ENCODE results near the gene EPSTI1.
"Not testable (repeated sequence)": the region's sequence is repeated elsewhere in the genome, so short reads cannot be mapped to it uniquely, and the experiment has no call there.

Gene EPSTI1

DNA sequence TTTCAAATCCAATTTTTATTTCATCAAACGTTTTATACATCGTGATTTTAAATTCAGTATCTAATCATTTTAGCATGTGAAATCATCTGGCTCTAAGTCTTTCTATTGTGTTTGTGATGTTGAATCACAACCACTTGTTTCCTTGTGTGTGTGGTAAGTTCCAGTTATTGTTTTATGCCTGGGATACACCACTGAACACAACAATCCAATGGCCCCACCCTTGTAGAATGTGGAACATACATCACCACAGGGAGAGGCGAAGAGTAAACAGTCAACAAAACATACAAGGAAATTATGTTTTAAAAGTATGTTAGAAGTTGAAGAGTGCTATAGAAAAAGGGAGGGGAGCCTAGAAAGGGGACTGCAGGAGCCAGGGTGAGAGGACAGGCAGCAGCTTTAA, 100.5 kb downstream of the EPSTI1 start:
- no peak for FAIRE-seq

DNA sequence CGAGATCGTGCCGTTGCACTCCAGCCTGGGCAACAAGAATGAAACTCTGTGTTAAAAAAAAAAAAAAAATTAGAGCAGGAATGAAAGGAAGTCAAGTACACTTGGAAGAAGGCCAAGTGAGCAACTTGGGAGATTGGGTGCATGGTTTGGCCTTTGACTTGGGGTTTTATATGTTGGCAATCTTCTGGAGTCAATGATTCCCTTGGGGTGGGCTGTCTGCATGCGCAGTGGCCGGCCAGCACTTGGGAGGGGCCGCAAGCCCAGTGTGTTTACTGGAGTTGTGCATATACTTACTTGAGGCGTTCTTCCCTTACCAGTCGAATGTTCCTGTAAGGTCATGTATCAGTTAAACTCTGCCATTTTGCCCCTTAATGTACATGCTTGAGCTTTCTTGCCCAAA, 106.7 kb downstream of the EPSTI1 start:
- no peak for FAIRE-seq

DNA sequence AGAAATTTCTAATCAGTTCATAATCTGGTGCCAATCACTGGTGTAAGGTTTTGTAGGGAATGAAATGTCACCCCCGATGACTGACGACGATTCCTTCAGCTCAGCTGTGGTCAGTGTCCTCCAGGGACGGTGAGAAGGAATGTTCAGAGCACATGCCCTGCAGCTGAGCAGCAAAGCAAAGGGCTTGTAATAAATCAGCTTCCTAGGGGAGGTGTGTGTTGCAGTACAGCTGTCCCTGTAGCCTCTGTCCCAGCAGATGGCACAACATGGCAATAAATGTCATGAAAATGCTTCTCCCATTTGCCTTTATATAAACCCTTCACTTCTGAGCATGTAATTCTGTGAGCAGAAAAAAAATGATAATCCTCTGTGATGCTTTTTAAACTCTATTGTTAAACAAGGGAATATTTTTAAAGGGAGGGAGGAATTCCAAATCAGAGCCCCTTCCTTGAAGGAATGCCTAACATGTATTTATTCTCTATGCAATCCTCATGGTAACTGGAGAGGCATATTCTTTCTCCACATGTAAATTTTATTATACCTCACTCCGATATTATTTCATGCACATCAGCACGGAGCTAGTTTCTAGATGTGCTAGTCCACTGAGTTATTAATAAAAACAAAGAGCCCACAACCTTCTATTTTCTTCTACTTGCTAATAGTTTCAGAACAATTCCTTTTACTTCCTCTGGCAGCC, 108.1 kb downstream of the EPSTI1 start:
- FAIRE-seq, result no peak

DNA sequence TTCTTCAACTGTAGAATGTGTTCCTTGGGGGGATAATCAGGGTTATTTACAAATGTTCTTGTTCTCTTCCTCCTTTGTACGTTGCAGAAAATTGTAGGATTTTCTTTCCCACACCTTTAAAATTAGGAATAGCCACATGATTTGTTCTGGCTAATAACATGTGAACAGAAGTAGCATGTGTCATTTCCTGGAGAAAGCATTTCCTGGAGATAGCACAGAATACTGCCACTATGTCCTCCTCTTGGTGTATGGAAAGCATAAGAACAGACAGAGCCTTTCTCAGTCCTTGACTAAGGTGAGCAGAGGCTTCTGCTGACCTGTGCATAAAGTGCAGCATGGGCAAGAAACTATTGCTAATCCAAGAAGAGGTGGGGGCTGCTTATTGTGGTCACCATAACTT, 108.9 kb downstream of the EPSTI1 start:
- no peak for FAIRE-seq

DNA sequence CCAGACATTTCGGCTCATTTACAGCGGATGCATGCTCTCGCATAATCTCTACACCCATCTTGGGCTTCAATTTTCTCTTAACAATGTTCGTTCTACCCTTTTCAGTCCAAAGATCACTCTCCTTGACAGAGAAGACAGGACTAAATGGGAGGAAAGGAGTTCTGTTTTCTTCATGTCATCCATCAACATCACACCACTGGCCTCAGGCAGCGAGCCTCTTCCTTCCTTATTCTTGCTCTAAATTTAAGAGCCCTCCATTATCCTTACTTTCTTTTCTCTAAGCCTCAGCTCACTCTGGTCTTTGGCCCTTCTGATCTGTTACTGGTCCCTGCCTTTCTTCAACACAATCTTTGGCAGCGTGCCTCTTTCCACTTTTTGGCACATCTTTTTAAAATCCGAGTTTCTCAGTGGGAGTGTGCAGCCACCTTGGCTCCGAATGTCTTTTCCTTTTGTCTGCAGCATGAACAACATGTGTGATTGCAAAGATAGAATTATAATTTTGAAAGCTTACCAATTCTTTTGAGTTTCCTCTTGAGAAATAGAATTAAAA, 111.9 kb downstream of the EPSTI1 start:
- FAIRE-seq, result peak; percentile 31

DNA sequence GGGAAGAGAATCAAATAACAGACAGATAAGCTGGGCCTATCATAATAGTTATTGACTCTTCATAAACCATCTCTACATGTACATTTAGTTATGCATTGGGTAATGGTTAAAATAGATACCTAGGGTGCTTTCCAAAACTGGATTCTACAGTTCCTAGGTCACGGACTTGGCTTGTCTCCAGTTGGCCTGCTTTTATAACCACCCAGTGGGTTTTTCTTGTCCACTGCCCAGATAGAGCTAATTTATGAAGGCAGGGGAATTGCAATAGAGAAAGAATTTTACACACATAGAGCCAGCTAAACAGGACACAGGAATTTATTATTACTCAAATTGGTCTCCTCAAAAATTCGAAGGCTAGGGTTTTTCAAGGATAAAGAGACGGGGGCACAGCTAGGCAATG, 113.3 kb downstream of the EPSTI1 start:
- FAIRE-seq, result no peak

DNA sequence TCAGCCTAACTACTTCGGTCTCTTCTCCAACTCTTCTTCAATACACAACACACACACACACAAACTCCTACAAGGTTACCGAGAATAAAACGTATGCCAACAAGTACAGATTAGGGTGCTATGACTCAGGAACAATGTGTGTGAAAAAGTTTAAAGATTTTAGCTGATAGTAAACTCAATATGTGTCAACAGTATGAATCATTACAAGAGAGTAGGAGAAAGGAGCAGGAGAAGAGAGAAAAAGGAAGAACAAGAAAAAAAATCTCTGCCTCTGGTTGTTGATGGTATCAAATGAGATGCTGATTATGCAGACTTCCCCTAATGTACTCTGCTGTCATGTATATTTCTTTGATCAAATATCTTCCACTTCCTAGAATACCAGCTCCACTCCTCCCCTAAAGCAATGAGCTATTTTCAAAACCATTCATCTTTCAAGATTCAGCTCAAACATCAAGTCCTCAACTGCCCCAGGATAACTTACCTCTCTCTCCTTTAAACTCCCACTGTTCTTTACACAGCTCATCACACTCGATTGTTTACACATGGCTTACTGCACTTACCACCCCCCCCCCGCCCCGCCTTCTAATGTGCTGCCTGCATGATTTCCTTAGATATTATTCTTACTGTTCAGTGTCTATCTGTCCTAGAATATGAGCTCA, 115.0 kb downstream of the EPSTI1 start:
- FAIRE-seq, result no peak

DNA sequence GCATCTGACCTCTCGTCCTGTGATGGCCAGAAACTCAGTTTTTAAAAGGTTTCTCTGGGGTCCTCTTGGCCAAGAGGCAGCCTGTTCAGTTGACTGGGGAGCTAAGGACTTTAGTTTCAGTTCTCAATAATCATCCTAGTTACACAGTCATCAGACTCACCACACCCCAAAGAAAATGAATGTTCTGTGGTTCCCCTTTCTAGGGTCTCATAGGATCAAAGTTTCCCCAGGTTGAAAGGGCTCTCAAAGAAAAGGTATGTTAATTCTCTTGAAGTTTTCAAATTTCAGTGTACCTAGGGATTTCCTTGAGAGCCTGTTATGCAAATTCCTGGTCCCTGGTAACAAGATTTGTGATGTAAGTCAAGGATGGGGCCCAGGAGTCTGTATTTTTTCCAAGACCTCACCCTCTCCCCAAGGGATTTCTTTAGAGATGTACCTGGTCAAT, 115.7 kb downstream of the EPSTI1 start:
- no peak for FAIRE-seq

DNA sequence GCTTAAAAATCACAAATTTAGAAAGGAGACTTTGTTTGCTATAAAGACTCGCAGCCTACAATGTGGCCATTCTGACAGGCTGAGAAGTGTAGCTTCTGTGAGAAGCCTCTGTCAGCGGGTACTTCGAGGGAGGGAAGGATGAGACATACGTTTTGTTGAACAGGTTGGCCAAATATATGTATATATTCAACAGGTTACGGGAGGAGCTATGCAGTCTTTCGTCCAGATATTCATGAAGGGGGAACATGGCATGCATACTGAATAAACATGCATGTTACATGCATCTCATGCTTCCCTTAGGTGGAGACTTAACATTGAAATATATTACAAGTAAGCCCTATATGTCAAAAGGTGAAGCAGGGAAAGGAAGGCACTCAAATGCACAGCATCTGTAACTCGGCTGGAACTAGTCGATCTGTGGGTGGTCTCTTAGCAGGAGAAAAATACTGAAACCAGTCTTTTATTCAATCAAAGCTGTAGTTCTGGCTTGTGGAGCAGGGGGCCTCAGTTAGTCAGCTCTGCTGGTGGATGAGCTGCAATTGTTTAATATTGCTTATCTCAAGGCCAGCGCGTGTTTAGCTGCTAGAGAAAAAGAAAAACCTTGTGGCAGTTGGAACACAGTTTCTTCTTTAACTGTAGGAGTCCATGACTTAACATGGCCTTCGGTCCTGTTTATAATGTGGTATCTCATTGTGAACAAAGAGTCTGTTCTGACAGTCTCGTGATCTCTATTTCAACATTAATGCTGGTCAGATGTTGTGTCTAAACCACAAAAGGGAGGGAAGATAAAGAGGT, 116.4 kb downstream of the EPSTI1 start:
- FAIRE-seq, result peak; percentile 68

DNA sequence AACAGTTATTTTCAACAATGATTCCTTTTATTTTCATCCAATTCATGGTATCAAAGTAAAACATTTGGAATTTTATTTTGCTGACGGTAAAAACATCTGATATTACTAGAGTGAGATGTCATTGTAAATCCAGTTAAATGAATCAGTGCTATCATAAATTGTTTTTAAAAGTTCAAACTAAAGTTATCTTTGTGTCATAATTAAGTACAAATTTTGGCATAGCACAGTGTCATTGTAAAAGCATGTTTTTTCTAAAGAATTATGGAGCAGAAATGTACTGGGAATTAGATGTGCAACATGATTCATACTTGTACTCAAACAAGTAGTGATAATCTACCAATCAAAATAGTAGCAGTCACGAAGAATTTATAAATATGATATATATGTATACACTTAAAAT, 117.8 kb downstream of the EPSTI1 start:
- peak; percentile 76 for FAIRE-seq

DNA sequence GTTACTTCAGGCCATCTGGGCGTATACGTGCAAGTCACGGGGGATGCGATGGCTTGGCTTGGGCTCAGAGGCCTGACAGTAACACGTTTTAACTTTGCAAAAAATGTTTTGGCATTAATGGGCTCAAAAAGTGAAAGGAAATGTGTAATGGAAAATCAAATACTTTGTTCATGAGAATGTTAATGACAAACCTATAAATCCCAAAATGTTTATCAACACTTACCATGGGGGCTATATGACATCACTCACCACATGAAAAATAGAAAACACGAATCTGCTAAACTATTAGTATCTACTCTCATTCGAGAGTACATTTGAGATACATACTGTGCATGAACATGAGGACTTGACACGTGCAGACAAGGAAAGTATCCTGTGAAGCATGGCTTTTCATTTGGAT, 119.0 kb downstream of the EPSTI1 start:
- no peak for FAIRE-seq

DNA sequence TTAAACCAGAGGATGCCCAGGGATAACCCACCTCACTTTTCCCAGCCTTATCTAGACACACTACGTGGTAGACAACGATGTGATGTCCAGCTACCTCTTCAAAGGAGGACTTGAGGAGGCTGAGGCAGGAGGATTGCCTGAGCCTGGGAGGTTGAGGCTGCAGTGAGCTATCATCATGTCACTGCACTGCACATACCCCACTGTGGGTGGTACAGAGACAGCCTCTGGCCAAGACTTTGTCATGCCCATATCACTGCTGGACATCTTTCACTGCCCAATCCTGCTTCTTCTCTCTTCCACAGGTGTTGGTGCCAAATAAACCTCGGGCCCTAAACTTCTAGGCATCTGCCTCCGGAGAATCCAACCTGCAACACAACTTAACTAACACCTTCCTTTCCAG, 124.8 kb downstream of the EPSTI1 start:
- no peak for FAIRE-seq

DNA sequence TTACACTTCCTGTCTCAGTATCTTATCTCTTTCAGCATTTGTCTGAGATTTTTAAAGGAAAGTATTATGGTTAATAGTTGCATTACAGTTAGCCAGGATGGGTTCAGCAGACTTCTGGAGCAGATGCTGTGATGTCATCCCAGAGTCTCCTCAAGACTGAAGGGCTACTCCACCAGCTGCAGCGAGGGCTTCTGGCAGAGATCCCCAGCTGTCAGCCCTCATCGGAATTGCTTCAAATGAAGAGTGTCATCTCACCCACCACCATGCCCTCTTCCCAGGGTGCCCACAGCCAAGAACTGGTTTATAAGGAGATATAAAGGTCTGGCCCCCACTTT, 126.3 kb downstream of the EPSTI1 start:
- FAIRE-seq, result no peak

DNA sequence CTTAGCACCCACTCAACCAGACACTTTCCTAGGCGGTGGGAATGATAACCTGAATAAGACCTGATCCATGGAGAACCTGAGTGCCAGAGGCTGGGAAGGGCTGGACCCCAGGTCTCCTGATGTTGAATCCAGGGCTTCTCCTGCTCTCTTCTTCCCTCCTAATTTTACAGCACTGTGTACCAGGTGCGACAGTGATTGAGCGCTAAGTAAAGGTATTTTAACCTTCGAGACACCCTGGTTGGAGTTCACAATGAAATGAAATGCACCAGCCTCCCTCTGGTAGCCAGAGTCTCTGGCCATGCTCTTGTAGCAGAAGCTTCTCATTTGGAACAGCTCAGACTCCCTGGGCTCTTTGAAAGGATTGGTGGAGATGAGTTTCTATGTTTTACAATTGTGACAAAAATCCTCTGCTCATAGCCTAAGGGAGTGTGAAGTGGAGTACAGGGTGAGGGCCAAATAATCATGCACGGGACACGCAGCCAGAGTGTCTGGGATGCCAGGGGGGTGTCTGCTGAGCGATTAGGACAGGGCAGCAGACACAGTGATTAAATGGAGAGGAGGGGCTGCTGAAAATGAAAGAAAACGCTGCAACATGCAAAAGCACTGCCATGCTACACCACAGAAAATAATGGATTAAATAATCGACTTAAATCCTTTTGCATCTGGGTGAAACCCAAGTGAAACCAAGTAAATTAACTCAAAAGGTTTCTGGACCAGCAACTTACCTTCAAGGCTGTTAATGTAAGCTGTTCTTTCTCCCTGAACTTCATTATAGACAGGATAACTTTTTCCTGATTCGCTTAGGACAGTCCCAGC, 126.9 kb downstream of the EPSTI1 start:
- no peak for FAIRE-seq

DNA sequence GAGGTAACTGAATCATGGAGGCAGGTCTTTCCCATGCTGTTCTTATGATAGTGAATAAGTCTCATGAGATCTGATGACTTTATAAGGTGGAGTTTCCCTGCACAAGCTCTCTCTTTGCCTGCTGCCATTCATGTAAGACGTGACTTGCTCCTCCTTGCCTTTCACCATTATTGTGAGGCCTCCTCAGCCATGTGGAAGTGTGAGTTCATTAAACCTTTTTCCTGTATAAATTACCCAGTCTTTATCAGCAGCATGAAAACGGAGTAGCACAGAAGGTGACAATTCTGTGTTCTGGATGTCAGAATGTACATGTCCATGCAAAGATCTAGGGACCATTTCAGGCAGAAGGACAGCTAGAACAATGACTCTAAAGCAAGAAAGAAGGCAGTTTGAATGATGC, 129.7 kb downstream of the EPSTI1 start:
- not testable (repeated sequence) for FAIRE-seq

DNA sequence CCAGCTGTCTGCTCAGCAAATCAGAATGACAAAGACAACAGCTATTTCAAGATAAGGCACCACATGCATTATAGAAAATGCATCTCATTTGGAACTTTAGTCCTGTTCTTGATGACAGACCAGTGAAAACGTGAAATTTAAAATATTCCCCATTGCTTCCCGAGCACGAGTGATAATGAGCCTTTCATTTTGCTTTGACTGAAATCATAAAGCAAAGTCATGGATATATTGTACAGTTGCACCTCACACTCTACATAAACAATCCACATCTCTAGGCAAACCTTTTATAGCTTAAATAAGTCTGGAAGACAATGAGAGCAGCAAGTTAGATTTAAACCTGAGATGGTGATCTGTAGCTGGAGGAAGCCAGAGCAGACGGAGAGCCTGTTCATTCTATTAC, 131.6 kb downstream of the EPSTI1 start:
- FAIRE-seq, result no peak

DNA sequence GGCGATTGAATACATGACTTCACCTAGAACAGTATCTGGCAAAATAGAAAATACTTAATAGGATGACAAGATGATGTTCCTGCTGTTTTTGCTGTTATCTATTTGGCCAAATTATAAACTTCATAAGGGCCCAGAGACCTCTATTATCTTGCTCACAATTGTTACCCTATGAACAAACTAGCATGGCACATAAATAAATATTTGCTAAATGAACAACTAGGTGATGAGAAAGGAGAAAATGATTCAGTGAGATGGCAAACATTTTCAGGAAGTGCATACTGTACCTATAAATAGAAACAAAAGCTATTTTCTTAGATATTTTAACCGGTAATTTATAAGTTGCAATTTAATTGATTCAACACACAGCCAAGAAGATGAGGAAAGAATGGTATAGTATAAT, 132.3 kb downstream of the EPSTI1 start:
- FAIRE-seq, result no peak

DNA sequence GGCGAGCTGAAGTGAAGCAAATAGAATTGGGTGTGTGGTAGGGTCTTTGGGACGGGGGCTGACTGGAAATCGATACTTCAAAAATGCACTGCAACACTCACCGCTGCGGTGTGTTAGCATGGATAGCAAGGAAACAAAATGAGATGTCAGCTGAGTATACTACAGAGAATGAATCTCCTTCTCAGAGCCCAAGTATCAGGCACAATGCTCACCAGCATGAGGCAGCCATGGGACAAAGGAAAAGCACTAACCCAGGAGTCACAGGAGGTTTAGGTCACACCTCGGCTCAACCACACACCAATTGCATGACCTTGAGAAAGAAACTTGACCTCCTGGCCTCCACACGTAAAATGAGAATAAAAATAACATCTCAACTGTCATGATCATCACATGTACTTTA, 136.6 kb downstream of the EPSTI1 start:
- no peak for FAIRE-seq

DNA sequence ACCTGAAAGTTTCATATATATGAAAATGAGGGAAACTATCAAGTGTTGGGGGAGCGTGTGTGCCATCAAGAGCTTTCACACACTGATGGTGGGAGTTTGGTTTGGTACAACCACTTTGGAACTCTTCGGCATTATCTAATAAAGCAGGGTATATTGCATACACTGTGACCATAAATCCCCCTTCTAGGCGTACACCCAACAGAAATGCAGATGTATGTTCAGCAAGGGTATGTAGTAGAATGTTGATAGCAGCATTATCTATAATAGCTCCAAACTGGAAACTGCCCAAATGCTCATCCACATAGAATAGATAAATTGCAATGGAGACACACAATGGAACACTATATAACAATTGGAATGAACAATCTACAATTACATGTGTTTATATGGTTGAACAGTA, 139.9 kb downstream of the EPSTI1 start:
- FAIRE-seq, result no peak

DNA sequence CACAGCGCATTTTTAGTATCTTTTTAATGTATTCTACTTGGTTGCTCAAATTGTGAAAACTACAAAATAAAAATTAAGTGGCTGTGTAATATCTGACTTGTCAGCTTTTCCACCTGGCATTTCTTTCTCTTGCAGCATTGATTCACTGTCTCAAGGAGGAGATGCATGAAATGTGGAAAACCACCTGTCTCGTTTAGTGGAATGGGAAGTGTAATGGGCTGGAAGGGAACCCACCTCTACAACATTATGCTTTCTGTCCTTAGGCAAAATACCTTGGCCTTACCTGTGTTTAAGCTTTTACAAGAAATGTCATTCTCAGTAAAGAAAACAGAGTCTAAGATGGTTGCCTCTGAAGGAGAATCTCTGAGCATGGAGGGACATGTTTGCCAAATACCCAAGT, 142.8 kb downstream of the EPSTI1 start:
- FAIRE-seq, result no peak

DNA sequence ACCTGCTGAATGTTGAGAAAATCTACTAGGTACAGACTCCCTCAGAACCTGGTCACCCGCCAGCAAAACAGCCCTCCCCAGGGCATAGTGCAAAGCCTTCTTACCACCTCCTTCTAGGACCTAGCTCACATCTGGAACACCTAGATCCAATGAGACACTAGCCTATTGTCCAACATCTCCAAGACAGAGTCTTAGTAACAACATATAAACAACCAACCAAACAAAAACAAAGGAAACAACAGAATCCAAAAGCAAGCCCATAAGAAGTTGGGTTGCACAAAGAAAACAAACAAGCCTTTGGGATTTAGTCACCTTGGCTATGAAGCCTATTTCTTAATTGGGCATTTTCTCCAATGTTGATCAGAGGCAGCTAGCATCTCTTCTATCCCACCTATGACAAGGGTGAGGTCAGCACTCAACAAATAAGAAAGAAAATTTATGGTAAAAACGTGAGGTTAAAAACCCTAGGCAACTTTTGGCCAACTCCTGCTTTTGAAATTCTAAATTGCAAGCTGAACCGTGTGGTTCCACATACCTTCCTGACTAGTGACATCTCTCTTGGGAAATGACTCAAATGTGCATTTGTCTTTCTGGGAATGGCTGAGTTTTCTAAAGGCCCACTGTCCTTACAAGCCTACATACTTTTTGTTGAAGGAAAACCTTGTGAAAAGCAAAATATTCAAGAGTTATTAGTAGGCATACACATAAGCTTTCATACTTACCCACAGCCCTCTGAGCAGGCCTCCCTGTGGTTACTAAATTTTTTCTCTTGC, 144.0 kb downstream of the EPSTI1 start:
- no peak for FAIRE-seq
